Neuronal stem cell (in vitro differentiated cells): ENCODE measurements around the gene TPPP3.
A peak's percentile ranks its signal among the peaks of the same experiment; 100 is the strongest.

Experiments used
- DNase-seq: peaks from one replicate; pipeline ENCODE4 v3.0.0-alpha.2; 2013; ENCODE audit warnings: low spot score
- H2AFZ ChIP-seq: one replicate; pipeline ENCODE4 v1.6.1; 2013; ENCODE audit warnings: mild to moderate bottlenecking, low read length, inconsistent platforms
- H2AK5ac ChIP-seq: 2 replicates; pipeline ENCODE4 v1.6.1; 2013; ENCODE audit warnings: low read depth, mild to moderate bottlenecking, inconsistent platforms, low read length, moderate library complexity, mixed read lengths
- H2BK120ac ChIP-seq: 2 replicates; pipeline ENCODE4 v1.6.1; 2013; ENCODE audit warnings: low read depth, mild to moderate bottlenecking, inconsistent platforms, low read length, moderate library complexity, mixed read lengths
- H2BK12ac ChIP-seq: one replicate; pipeline ENCODE4 v1.6.1; 2013; ENCODE audit warnings: low read length, inconsistent platforms
- H2BK15ac ChIP-seq: 2 replicates; pipeline ENCODE4 v1.6.1; 2013; ENCODE audit warnings: mild to moderate bottlenecking, low read length, inconsistent platforms, mixed read lengths
- H2BK5ac ChIP-seq: one replicate; pipeline ENCODE4 v1.6.1; 2013; ENCODE audit warnings: inconsistent platforms, mild to moderate bottlenecking, low read length, moderate library complexity
- H3K14ac ChIP-seq: one replicate; pipeline ENCODE4 v1.6.1; 2013; ENCODE audit warnings: low read length, inconsistent platforms
- H3K18ac ChIP-seq: 2 replicates; pipeline ENCODE4 v1.6.1; 2013; ENCODE audit warnings: low read length, inconsistent platforms
- H3K23ac ChIP-seq: 2 replicates; pipeline ENCODE4 v1.6.1; 2013; ENCODE audit warnings: low read depth, mild to moderate bottlenecking, mixed read lengths, low read length, inconsistent platforms; ENCODE audit not compliant: poor library complexity
- H3K27ac ChIP-seq: replicated peaks from 3 replicates; pipeline ENCODE4 v1.5.1; 2013; ENCODE audit warnings: low read length, inconsistent platforms
- H3K27me3 ChIP-seq, 3 experiments: 2 replicates each; pipeline ENCODE4 v1.6.1; 2013; ENCODE audit warnings: low read length in 3 of 3, mild to moderate bottlenecking in 2 of 3, inconsistent platforms in 1 of 3, low read depth in 1 of 3, mixed read lengths in 1 of 3, moderate library complexity in 1 of 3; ENCODE audit not compliant: control insufficient read depth in 3 of 3, insufficient read depth in 3 of 3
- H3K36me3 ChIP-seq, 2 donors: replicated peaks in 1 of 2; 2 replicates each; pipeline ENCODE4 v1.6.1; 2013; ENCODE audit warnings: low read length in 2 of 2; ENCODE audit not compliant: control insufficient read depth in 2 of 2, insufficient read depth in 2 of 2
- H3K4ac ChIP-seq: 2 replicates; pipeline ENCODE4 v1.6.1; 2013; ENCODE audit warnings: inconsistent platforms, mild to moderate bottlenecking, low read length, moderate library complexity
- H3K4me1 ChIP-seq, 2 donors: 1 replicate in 1 of 2; 2 replicates in 1 of 2; pipeline ENCODE4 v1.6.1; 2013; ENCODE audit warnings: low read length in 2 of 2, low read depth in 1 of 2; ENCODE audit not compliant: control insufficient read depth in 2 of 2, insufficient read depth in 1 of 2
- H3K4me2 ChIP-seq: one replicate; pipeline ENCODE4 v1.6.1; 2013; ENCODE audit warnings: mild to moderate bottlenecking, low read length, inconsistent platforms; ENCODE audit not compliant: insufficient read depth, poor library complexity, severe bottlenecking
- H3K4me3 ChIP-seq, 2 donors: 2 replicates each; pipeline ENCODE4 v1.5.1; 2013; ENCODE audit warnings: low read length in 2 of 2, mild to moderate bottlenecking in 2 of 2, inconsistent platforms in 1 of 2, moderate library complexity in 1 of 2
- H3K79me1 ChIP-seq: one replicate; pipeline ENCODE4 v1.6.1; 2013; ENCODE audit warnings: low read depth, mild to moderate bottlenecking, inconsistent platforms, low read length, moderate library complexity
- H3K9ac ChIP-seq: one replicate; pipeline ENCODE4 v1.6.1; 2013; ENCODE audit warnings: mild to moderate bottlenecking, low read depth, low read length, inconsistent platforms; ENCODE audit not compliant: poor library complexity
- H3K9me3 ChIP-seq, 2 donors: replicated peaks in 1 of 2; 2 replicates each; pipeline versions ENCODE3 to v1.6.1; 2013; ENCODE audit warnings: low read length in 2 of 2, mild to moderate bottlenecking in 2 of 2, inconsistent platforms in 1 of 2, low read depth in 1 of 2, mixed read lengths in 1 of 2, moderate library complexity in 1 of 2; ENCODE audit not compliant: control insufficient read depth in 2 of 2, insufficient read depth in 1 of 2
- H4K8ac ChIP-seq: one replicate; pipeline ENCODE4 v1.6.1; 2013; ENCODE audit warnings: low read depth, mild to moderate bottlenecking, inconsistent platforms, low read length, moderate library complexity
- H4K91ac ChIP-seq: one replicate; pipeline ENCODE4 v1.6.1; 2013; ENCODE audit warnings: low read length, low read depth, mild to moderate bottlenecking, inconsistent platforms; ENCODE audit not compliant: poor library complexity
- WGBS, 2 donors: extraction: QIAGEN DNeasy Blood & Tissue Kit; methylation state at CpG; one replicate each; pipeline ENCODE4 v1.1.7; 2013; ENCODE audit warnings: missing lambda C conversion rate in 2 of 2, mixed read lengths in 1 of 2; ENCODE audit not compliant: insufficient read length in 2 of 2, insufficient replicate concordance in 1 of 2; ENCODE audit errors: extremely low coverage in 2 of 2; 5-methylcytosine and 5-hydroxymethylcytosine counted together

Gene TPPP3

GRCh38 chr16:67404740-67405226, 11.5 kb upstream of the TPPP3 start:
- no peak overlapping the region for H3K9ac ChIP-seq
- no peaks in the 10 kb centered on the region for H3K36me3 ChIP-seq
- H3K4me2 ChIP-seq = no peak overlapping the region
- H3K27me3 ChIP-seq = no peaks in the 10 kb centered on the region
- H3K4me1 ChIP-seq = peaks cover 4 to 5% of the 10 kb centered on the region in 2 donors
- no peaks in the 10 kb centered on the region for H3K79me1 ChIP-seq
- no peak overlapping the region for H3K4me3 ChIP-seq
- no peak overlapping the region for H4K8ac ChIP-seq
- DNase-seq = no peak
- H3K18ac ChIP-seq = no peak overlapping the region
- H3K23ac ChIP-seq = no peak overlapping the region
- H2BK5ac ChIP-seq = no peak overlapping the region
- H3K14ac ChIP-seq = no peak overlapping the region
- no peaks in the 10 kb centered on the region for H3K9me3 ChIP-seq
- H2AK5ac ChIP-seq = peak overlapping the region; percentile 39
- WGBS, 2 donors = no CpG with 5 or more reads among the region's 5 CpGs
- no peak overlapping the region for H4K91ac ChIP-seq
- H3K4ac ChIP-seq = no peak overlapping the region
- no peak overlapping the region for H2BK12ac ChIP-seq
- no peak overlapping the region for H2BK120ac ChIP-seq
- no peak overlapping the region for H2BK15ac ChIP-seq
- no peak overlapping the region for H2AFZ ChIP-seq
- no peak overlapping the region for H3K27ac ChIP-seq

GRCh38 chr16:67403976-67404555, 10.8 kb upstream of the TPPP3 start:
- H3K79me1 ChIP-seq = no peaks in the 10 kb centered on the region
- H2AFZ ChIP-seq = no peak overlapping the region
- H2BK12ac ChIP-seq = no peak overlapping the region
- peak overlapping the region; percentile 61 for H3K9ac ChIP-seq
- peak overlapping the region; percentile 39 for H3K14ac ChIP-seq
- no peaks in the 10 kb centered on the region for H3K27me3 ChIP-seq
- H2BK15ac ChIP-seq = no peak overlapping the region
- no peak overlapping the region for H4K91ac ChIP-seq
- no peaks in the 10 kb centered on the region for H3K36me3 ChIP-seq
- H3K9me3 ChIP-seq = no peaks in the 10 kb centered on the region
- H4K8ac ChIP-seq = no peak overlapping the region
- H3K27ac ChIP-seq = no peak overlapping the region
- no peak overlapping the region for H2BK120ac ChIP-seq
- H3K4me1 ChIP-seq = peaks cover 4 to 10% of the 10 kb centered on the region in 2 donors
- no peak overlapping the region for H3K23ac ChIP-seq
- H2AK5ac ChIP-seq = no peak overlapping the region
- no peak overlapping the region for H3K4me3 ChIP-seq
- no peak for DNase-seq
- H3K4me2 ChIP-seq = no peak overlapping the region
- no peak overlapping the region for H2BK5ac ChIP-seq
- no CpG with 5 or more reads among the region's 12 CpGs for WGBS, 2 donors
- H3K4ac ChIP-seq = no peak overlapping the region
- H3K18ac ChIP-seq = peak overlapping the region; percentile 44

GRCh38 chr16:67400901-67401300, 7.6 kb upstream of the TPPP3 start:
- Histone ChIP-seq H3K36me3 (no peaks in the 10 kb centered on the region), H4K91ac (no peak overlapping the region), H2AFZ (no peak overlapping the region), H3K14ac (no peak overlapping the region), H2BK12ac (no peak overlapping the region), H3K4me3 (no peak overlapping the region), H3K18ac (no peak overlapping the region), H3K9me3 (no peaks in the 10 kb centered on the region), H2AK5ac (no peak overlapping the region), H3K4me1 (peaks cover 20 to 27% of the 10 kb centered on the region in 2 donors), H4K8ac (no peak overlapping the region), H3K79me1 (no peaks in the 10 kb centered on the region), H3K23ac (no peak overlapping the region), H3K9ac (no peak overlapping the region), H3K27me3 (peaks cover 0 to 3% (median 0%) of the 10 kb centered on the region in 3 experiments), H3K4ac (no peak overlapping the region), H2BK15ac (no peak overlapping the region), H3K27ac (no peak overlapping the region), H2BK5ac (no peak overlapping the region), H3K4me2 (no peak overlapping the region), H2BK120ac (no peak overlapping the region)
- DNase-seq = no peak
- no CpG with 5 or more reads among the region's 14 CpGs for WGBS, 2 donors

- Histone ChIP-seq H2AK5ac (peak overlapping the region; percentile 68), H2BK120ac (no peak overlapping the region)
These were observed 6.7 kb upstream of the TPPP3 start for GRCh38 chr16:67399749-67400704.

More at GRCh38 chr16:67399749-67400704, 6.7 kb upstream of the TPPP3 start:
- H3K4me2 ChIP-seq = no peak overlapping the region
- no peaks in the 10 kb centered on the region for H3K9me3 ChIP-seq
- peak overlapping the region; percentile 77 for H2AFZ ChIP-seq
- H3K27me3 ChIP-seq = peaks cover 2 to 8% (median 4%) of the 10 kb centered on the region in 3 experiments
- no peak overlapping the region for H3K4ac ChIP-seq
- no CpG with 5 or more reads among the region's 19 CpGs for WGBS, 2 donors
- H3K27ac ChIP-seq = no peak overlapping the region
- H3K18ac ChIP-seq = peak overlapping the region; percentile 85
- no peak overlapping the region for H4K91ac ChIP-seq
- H4K8ac ChIP-seq = no peak overlapping the region
- H2BK12ac ChIP-seq = peak overlapping the region; percentile 53
- H3K4me3 ChIP-seq = no peak overlapping the region
- H2BK15ac ChIP-seq = peak overlapping the region; percentile 19
- no peak overlapping the region for H2BK5ac ChIP-seq
- H3K79me1 ChIP-seq = no peaks in the 10 kb centered on the region
- peak overlapping the region; percentile 8 for H3K23ac ChIP-seq
- H3K14ac ChIP-seq = no peak overlapping the region
- H3K4me1 ChIP-seq = peaks cover 25 to 36% of the 10 kb centered on the region in 2 donors
- peak overlapping the region; percentile 9 for H3K9ac ChIP-seq
- DNase-seq = no peak
- H3K36me3 ChIP-seq = no peaks in the 10 kb centered on the region
